Activated CD8-positive, alpha-beta T cell treated with anti-CD3 and anti-CD28 coated beads for 36 hours (primary cell): ENCODE measurements around the gene CADPS. TPM values are rescaled to one million over a fixed set of nuclear protein-coding genes. Genes with fewer than 3 reads are reported as not detected.

Experiments used
- ATAC-seq: fragments of 200-7000 bp; cut with Tn5 transposase; one replicate; pipeline ENCODE4 v1.10.0; 2021; ENCODE audit warnings: mild to moderate bottlenecking, moderate library complexity
- CTCF ChIA-PET: fragments of 350-600 bp; sonication (Branson Sonifier 250); formaldehyde crosslinking; loops from one replicate; lab custom pipeline; 2021; ENCODE audit warnings: antibody characterized with exemption; lab: Charles Lee
- POLR2A ChIA-PET: fragments of 350-600 bp; sonication (Branson Sonifier 250); formaldehyde crosslinking; loops from one replicate; lab custom pipeline; 2021; ENCODE audit warnings: antibody characterized with exemption; lab: Charles Lee
- DNase-seq: peaks from one replicate; pipeline ENCODE4 v3.0.0-alpha.2; 2020
- H3K27ac Mint-ChIP-seq: one replicate; pipeline ENCODE4 v1.8.0; 2021; ENCODE audit warnings: mild to moderate bottlenecking, mixed read lengths
- H3K27me3 Mint-ChIP-seq: one replicate; pipeline ENCODE4 v1.8.0; 2021; ENCODE audit warnings: mixed read lengths
- H3K36me3 Mint-ChIP-seq: one replicate; pipeline ENCODE4 v1.8.0; 2021; ENCODE audit warnings: low read depth, mixed read lengths
- H3K4me1 Mint-ChIP-seq: one replicate; pipeline ENCODE4 v1.8.0; 2021; ENCODE audit warnings: low read depth, mixed read lengths
- H3K4me3 Mint-ChIP-seq: one replicate; pipeline ENCODE4 v1.8.0; 2021; ENCODE audit warnings: mild to moderate bottlenecking, moderate library complexity, mixed read lengths
- H3K9me3 Mint-ChIP-seq: one replicate; pipeline ENCODE4 v1.8.0; 2021; ENCODE audit warnings: mixed read lengths
- CTCF ChIP-seq: fragments of 200-600 bp; IDR thresholded peaks from one replicate; pipeline ENCODE4 v1.8.0; 2022; ENCODE audit warnings: antibody characterized with exemption, mild to moderate bottlenecking
- intact Hi-C: fragments of 100-400 bp; cut with micrococcal nuclease; formaldehyde crosslinking; loops from one replicate; pipeline ENCODE4 v1.10.0; 2022
- total RNA-seq, 2 experiments: library from RNA; stranded (reverse); gene quantifications; one replicate each; pipeline ENCODE4 v1.2.3, GENCODE V29; 2021

CADPS gene
- total RNA-seq, 2 experiments from 2014 or later: not detected

- TF ChIP-seq CTCF: no peak
- Mint-ChIP-seq H3K4me3 (no peak overlapping the region), H3K36me3 (no peaks in the 10 kb centered on the region), H3K9me3 (no peaks in the 10 kb centered on the region), H3K27ac (no peak overlapping the region), H3K4me1 (no peaks in the 10 kb centered on the region), H3K27me3 (peaks cover 11% of the 10 kb centered on the region)
- ChIA-PET CTCF (no interaction called here), POLR2A (no interaction called here)
- DNase-seq (no peak), ATAC-seq (no peak)
- intact Hi-C loops: loop anchor here (10.0 kb wide), 1 partner anchor 604 kb away; no protein-coding TSS in a partner anchor
Observed at GRCh38 chr3:62621176-62621575, 254.0 kb downstream of the CADPS start.

GRCh38 chr3:62615258-62615849 is 259.9 kb downstream of the CADPS start:
- H3K27me3 Mint-ChIP-seq: no peaks in the 10 kb centered on the region
- no peaks in the 10 kb centered on the region for H3K36me3 Mint-ChIP-seq
- intact Hi-C loops: no loop called here
- ATAC-seq: no peak
- no peak overlapping the region for H3K4me3 Mint-ChIP-seq
- no peak overlapping the region for H3K27ac Mint-ChIP-seq
- no peaks in the 10 kb centered on the region for H3K4me1 Mint-ChIP-seq
- CTCF ChIA-PET: no interaction called here
- no peak for DNase-seq
- H3K9me3 Mint-ChIP-seq: no peaks in the 10 kb centered on the region
- TF ChIP-seq CTCF: no peak
- POLR2A ChIA-PET: no interaction called here

- intact Hi-C loops: no loop called here
Observed at GRCh38 chr3:62614527-62614926, 260.7 kb downstream of the CADPS start.

GRCh38 chr3:62611541-62612240 is 263.5 kb downstream of the CADPS start:
- Mint-ChIP-seq H3K36me3 (no peaks in the 10 kb centered on the region), H3K27me3 (no peaks in the 10 kb centered on the region), H3K9me3 (no peaks in the 10 kb centered on the region), H3K27ac (no peak overlapping the region), H3K4me3 (no peak overlapping the region), H3K4me1 (no peaks in the 10 kb centered on the region)
- POLR2A ChIA-PET: no interaction called here
- intact Hi-C loops: no loop called here
- TF ChIP-seq CTCF: no peak
- DNase-seq: no peak
- CTCF ChIA-PET: interaction anchor here (1.4 kb wide), 1 partner anchor 11 kb away, joined by 4 read pairs; no protein-coding TSS in a partner anchor
- ATAC-seq: no peak

More at GRCh38 chr3:62614527-62614926, 260.7 kb downstream of the CADPS start:
- Mint-ChIP-seq H3K4me1 (no peaks in the 10 kb centered on the region), H3K27me3 (no peaks in the 10 kb centered on the region), H3K9me3 (no peaks in the 10 kb centered on the region), H3K4me3 (no peak overlapping the region), H3K27ac (no peak overlapping the region), H3K36me3 (no peaks in the 10 kb centered on the region)
- CTCF ChIA-PET: no interaction called here
- DNase-seq (no peak), ATAC-seq (no peak)
- POLR2A ChIA-PET: no interaction called here
- no peak for TF ChIP-seq CTCF

GRCh38 chr3:62607287-62608029 is 267.8 kb downstream of the CADPS start:
- no peak overlapping the region for H3K4me3 Mint-ChIP-seq
- intact Hi-C loops: no loop called here
- DNase-seq (no peak), ATAC-seq (no peak)
- TF ChIP-seq CTCF: no peak
- no peaks in the 10 kb centered on the region for H3K4me1 Mint-ChIP-seq
- H3K9me3 Mint-ChIP-seq: no peaks in the 10 kb centered on the region
- ChIA-PET POLR2A (no interaction called here), CTCF (no interaction called here)
- H3K36me3 Mint-ChIP-seq: no peaks in the 10 kb centered on the region
- H3K27me3 Mint-ChIP-seq: no peaks in the 10 kb centered on the region
- no peak overlapping the region for H3K27ac Mint-ChIP-seq
